Sciatic nerve (tissue), 2 donors: ENCODE results near the gene CFDP1. TPM values are rescaled to one million over a fixed set of nuclear protein-coding genes. Genes with fewer than 3 reads are reported as not detected.

Experiments used
- ATAC-seq: fragments of 200-7000 bp; cut with Tn5 transposase; one replicate; pipeline ENCODE4 v1.9.1; 2020; ENCODE audit warnings: mild to moderate bottlenecking, moderate library complexity
- DNase-seq: peaks from one replicate; pipeline ENCODE4 v3.0.0-alpha.2; 2020; ENCODE audit warnings: low spot score
- intact Hi-C: fragments of 100-400 bp; cut with DNase I; formaldehyde crosslinking; loops from one replicate; pipeline ENCODE4 v1.14.2; 2022
- total RNA-seq: library from RNA; stranded (reverse); fragmentation: NEBNext Ultra II Directional; extraction: Animal tissue kit (Norgen Biotek cat#: 25700); gene quantifications from one replicate; pipeline ENCODE4 v1.2.1, GENCODE V29; 2021
- donor health status: DM: no; HTN: no; CAD: no.
- donor health status: DM: no; HTN: no; CAD: no.

The CFDP1 gene
- total RNA-seq, 1 donor from 2014 or later, result 73.7 TPM

DNA sequence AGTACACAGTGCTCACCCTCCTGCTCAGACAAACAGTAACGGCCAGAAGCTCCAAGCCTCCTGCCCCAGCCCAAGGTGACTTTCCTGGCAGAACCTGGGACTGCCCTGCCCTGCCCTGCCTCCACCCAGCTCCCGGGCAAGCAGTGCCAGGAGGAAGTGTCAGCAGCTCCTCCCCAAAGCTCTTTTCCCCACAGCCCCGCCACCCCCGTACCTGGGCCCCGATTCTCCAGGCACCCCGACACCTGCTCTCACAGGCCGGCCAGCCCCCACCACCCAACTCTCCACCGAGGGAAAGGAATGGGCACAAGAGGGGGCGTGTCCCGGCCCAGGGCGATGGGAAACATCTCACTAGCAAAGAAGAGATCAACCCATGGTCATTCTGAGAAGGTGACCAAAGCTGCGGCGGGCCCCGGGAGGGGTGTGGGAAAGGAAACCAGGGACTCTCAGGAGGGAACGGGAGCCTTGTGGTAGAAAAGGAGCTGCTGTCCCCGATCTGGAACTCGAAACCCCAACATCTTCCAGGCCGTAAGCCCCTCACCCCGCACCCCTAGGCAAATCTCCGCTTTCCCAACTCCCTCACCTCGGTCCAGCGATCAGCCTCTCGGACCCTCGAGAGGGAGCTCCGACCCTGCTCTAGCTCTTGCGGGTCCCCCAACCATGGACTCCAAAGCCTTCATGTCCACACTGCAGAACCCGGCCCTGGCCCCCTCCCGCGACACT lies 183.1 kb downstream of the CFDP1 start:
- no peak for DNase-seq
- intact Hi-C loops, result no loop called here
- ATAC-seq, result no peak

GRCh38 chr16:75249441-75249840 lies 183.9 kb downstream of the CFDP1 start:
- DNase-seq (no peak), ATAC-seq (no peak)
- intact Hi-C loops, result no loop called here

DNA sequence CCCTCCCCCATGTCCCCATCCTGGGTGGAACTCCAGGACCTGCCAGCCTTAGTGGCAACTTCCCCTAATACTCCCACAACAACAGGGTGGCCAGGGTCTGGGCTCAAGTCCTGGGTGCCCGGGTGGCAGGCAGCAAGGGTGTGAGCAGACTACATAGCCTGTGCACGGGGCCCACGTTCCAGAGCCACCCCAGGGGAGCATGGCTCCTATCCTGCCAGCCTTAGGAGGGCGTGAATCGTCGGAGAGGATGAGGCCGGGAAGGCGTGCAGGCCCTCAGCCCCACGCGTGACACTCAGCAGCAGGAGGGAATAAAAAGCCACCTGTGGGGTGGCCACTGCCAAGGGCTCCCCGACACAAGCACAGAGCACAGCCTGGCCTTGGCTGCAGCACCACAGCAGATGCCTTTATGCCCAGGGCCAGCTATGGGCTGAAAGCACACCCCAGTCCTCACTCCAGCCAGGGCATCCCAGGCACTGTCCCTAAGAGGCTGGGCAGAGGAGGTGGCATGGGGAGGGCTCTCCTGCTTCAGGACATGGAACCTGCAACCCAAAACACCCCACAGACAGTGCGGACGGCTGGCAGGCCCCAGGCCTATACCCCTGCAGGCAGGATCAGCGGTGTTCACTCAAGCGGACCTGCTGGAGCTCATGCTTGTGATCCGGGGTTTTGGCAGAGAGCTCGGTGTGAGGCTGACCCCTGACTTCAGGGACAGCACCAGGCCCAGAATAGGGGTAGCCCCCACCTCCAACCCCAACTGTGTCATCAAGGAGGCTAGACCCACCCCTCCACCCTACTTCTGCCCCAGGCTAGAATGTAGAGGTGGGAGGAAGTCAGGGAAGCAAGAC lies 184.5 kb downstream of the CFDP1 start:
- ATAC-seq, result no peak
- DNase-seq, result no peak
- intact Hi-C loops, result no loop called here

DNA sequence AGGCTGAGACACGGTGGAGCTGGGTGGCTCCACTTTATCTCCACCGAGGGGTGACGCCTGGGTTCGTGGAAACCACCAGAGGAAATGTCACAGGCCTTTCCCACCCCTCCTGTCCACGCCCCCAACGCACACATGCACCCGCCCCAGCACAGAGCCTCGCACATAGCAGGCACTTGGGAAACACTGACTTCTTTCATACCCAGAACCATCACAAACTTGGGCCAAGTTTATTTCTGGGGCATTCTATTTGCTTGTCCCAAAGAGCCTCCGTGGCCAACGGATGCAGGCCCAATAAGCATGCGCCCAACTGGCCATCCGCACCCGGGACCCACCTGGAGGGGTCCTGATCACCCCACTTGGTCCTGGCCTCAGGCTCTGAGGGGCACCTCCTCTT lies 185.2 kb downstream of the CFDP1 start:
- DNase-seq (peak; percentile 76), ATAC-seq (no peak)
- intact Hi-C loops, result no loop called here

DNA sequence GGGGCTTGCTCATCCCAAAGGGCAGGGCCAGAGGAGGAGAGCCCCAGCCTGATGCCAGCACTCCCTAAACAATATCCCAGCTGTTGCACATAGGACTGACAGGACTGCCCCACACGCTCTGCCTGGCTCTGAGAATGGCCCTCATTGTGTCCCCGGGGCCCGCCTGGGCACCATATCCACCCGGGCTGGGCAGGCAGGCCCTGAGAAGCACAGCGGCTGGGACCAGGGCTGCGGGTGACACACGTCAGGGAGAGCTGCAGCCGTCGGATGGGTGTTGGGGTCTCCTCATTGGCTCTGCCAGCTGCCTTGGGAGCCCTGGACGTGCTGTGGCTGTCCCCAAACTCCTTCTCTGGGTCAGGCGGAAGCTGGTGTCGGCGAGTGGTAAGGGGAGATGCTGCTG lies 186.1 kb downstream of the CFDP1 start:
- intact Hi-C loops, result no loop called here
- DNase-seq (no peak), ATAC-seq (peak; percentile 5)

GRCh38 chr16:75246504-75247205 lies 186.6 kb downstream of the CFDP1 start:
- intact Hi-C loops, result no loop called here
- DNase-seq (no peak), ATAC-seq (no peak)

DNA sequence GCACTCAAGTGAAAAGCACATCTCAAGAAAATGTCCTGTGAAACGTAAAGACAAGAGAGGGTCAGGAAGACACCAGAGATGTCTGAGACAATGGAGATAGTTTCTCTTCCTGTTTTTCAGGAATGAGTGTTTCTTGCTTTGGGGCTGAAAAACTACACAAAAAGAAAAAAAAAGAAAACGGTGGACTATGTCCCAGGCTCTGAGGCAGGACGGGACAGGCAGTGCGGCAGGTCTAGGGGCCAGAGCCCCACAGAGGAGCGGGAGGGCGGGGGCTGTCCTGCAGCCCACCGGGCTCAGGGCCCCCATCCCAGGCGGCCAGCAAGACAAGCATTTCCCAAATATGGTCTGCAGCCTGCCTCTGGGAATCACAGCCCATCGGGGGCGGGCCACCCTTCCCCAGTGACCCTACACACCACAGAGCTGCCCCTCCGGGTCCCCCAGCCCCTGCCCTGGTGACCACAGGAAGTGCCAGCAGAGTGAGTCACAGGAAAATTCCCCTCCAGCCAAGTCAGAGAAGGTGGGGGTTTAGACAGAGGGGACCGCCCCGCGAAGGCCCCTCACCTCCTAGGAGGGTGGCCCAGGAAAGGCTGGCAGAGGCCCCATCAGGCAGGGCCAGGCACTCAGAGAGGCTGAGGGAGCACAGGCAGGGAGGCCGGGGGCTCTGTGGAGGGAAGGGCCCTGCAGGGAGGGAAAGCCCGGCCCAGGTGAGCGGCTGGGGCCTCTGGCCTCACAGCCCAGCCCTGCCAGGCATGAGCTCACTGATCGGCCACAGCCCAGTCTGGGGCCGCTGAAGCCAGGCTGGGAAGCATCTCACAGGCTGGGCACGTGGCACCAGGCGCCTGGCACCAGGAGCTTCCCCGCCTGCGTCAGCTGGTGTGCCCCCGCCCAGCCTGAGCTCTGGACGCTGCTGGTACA lies 188.2 kb downstream of the CFDP1 start:
- DNase-seq (peak; percentile 85), ATAC-seq (peak; percentile 80)
- intact Hi-C loops, result no loop called here

GRCh38 chr16:75244225-75244809 lies 189.0 kb downstream of the CFDP1 start:
- no peak for ATAC-seq
- peak; percentile 77 for DNase-seq
- intact Hi-C loops, result no loop called here

Other genes starting within 250 kb of the CFDP1 start
- gene CTRB2, start 226.3 kb downstream of the CFDP1 start, total RNA-seq, result 7.3 TPM
- gene CTRB1, start 214.5 kb downstream of the CFDP1 start, total RNA-seq, result 2.7 TPM
- gene BCAR1, start 181.9 kb downstream of the CFDP1 start, total RNA-seq, result 71.7 TPM
- gene TMEM170A, start 31.2 kb upstream of the CFDP1 start, total RNA-seq, result 29.8 TPM
- gene CHST6, start 61.9 kb upstream of the CFDP1 start, total RNA-seq, result 0.58 TPM
- gene CHST5, start 102.6 kb upstream of the CFDP1 start, total RNA-seq, result 0.27 TPM
- 13.7 TPM for gene TMEM231, start 122.7 kb upstream of the CFDP1 start, total RNA-seq
- gene GABARAPL2, start 132.9 kb upstream of the CFDP1 start, total RNA-seq, result 143 TPM
- gene ADAT1, start 189.8 kb upstream of the CFDP1 start, total RNA-seq, result 35.5 TPM
- gene KARS1, start 214.2 kb upstream of the CFDP1 start, total RNA-seq, result 61.1 TPM
- 79.2 TPM for gene TERF2IP, start 214.3 kb upstream of the CFDP1 start, total RNA-seq
- not detected for gene CPHXL2, start 243.5 kb upstream of the CFDP1 start, total RNA-seq